Measurements from ENCODE around the gene APMAP. TPM values are rescaled to one million over a fixed set of nuclear protein-coding genes. Genes with fewer than 3 reads are reported as not detected.
A peak's percentile ranks its signal among the peaks of the same experiment; 100 is the strongest.

APMAP gene, protein sequence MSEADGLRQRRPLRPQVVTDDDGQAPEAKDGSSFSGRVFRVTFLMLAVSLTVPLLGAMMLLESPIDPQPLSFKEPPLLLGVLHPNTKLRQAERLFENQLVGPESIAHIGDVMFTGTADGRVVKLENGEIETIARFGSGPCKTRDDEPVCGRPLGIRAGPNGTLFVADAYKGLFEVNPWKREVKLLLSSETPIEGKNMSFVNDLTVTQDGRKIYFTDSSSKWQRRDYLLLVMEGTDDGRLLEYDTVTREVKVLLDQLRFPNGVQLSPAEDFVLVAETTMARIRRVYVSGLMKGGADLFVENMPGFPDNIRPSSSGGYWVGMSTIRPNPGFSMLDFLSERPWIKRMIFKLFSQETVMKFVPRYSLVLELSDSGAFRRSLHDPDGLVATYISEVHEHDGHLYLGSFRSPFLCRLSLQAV
- total RNA-seq (2021): 67.8 and 69.1 TPM in 2 replicates
- long read RNA-seq, transcript APMAP-201 (9 exons, 2,430 nt): major isoform, 903 of 1,036 reads
- long read RNA-seq, transcript APMAP-202 (10 exons, 2,117 nt): minor isoform, 8 of 1,036 reads
- long read RNA-seq, partial matches to known transcripts: 14 of 1,036 reads
- long read RNA-seq, other reads (novel, unspliced or antisense): 111 of 1,036 reads

DNA sequence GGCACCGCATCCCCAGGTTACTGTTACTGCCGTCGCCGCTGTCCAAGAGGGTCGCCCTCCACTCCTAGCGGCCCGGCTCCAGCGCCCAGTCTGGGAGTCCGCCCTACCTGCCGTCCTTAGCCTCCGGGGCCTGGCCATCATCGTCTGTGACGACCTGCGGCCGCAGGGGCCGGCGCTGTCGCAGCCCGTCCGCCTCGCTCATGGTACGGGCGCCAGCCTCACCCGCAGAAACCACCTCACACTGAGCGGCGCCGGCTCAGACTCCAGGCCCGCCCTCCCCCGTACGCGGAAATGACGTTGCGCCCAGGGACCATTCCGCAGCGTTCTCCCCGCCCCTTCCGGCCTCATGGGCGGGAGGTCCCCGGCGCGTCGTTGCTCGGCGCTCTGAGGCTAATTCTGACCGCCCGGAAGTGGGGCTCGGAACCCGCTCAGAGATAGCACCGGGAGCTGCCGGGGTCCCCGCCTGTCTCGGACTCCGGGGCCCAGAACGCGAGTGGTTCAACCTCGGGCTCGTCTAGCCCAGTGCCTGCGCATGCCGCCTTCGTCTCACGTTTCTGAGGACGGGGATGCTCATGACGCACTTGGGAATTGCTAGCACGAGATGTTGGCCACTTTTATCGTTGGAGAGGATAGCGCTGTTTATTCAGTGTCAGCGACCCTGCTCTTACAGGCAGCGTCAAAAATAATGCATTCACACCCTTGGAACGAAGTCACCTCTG is at the start of gene APMAP:
Gene APMAP (minus strand): TSS at position 265 of the 719 bp plus-strand sequence. CDS start 63 bp downstream, at position 202.
- peak within 1 kb of the TSS; percentile 93 to 96 for H3K4me3 Mint-ChIP-seq
- H3K27me3 ChIP-seq (ENCODE audit: insufficient read depth, low read length): no peaks in the 10 kb centered on the region
- H3K27me3 Mint-ChIP-seq (ENCODE audit: low read depth): peaks cover 21% of the 10 kb centered on the region
- no peak within 1 kb of the TSS for H4K5ac ChIP-seq (ENCODE audit: insufficient read length, low read depth, low read length)
- peak within 1 kb of the TSS; percentile 76 for H2AFZ ChIP-seq (ENCODE audit: low read length)
- no peak within 1 kb of the TSS for H2BK5ac ChIP-seq (ENCODE audit: insufficient read length, low read length)
- peaks cover 7% of the 10 kb centered on the region; the same call in 1 of the 2 replicates for H3K79me2 ChIP-seq (ENCODE audit: insufficient read depth, low read length)
- peaks cover 8% of the 10 kb centered on the region for H3K23me2 ChIP-seq (ENCODE audit: insufficient read length, low read depth, low read length, poor library complexity, severe bottlenecking)
- H2AK5ac ChIP-seq (ENCODE audit: insufficient read length, low read length): no peak within 1 kb of the TSS
- peaks cover 2% of the 10 kb centered on the region for H4K20me1 ChIP-seq (ENCODE audit: control insufficient read depth, insufficient read depth, insufficient read length)
- peak within 1 kb of the TSS; percentile 85; the same call in 1 of the 2 replicates for H3K14ac ChIP-seq (ENCODE audit: insufficient read depth, low read length)
- no peak within 1 kb of the TSS for H2BK15ac ChIP-seq (ENCODE audit: low read depth, low read length)
- no peak within 1 kb of the TSS for H2BK20ac ChIP-seq (ENCODE audit: low read depth, low read length, poor library complexity, severe bottlenecking)
- peak within 1 kb of the TSS; percentile 77 for H3K9ac ChIP-seq (ENCODE audit: extremely low read depth, insufficient read length, low read length)
- H3K4ac ChIP-seq (ENCODE audit: low read depth, low read length): no peak within 1 kb of the TSS
- no peak within 1 kb of the TSS for H3K23ac ChIP-seq (ENCODE audit: insufficient read length, low read depth, low read length)
- no CpG with 5 or more reads among the region's 69 CpGs for whole genome bisulfite sequencing (ENCODE audit: extremely low coverage, insufficient read length, low lambda C conversion rate)
- peak within 1 kb of the TSS; percentile 93 for H3K4me2 ChIP-seq (ENCODE audit: insufficient read depth, insufficient read length, low read length)
- no peak within 1 kb of the TSS for H3K56ac ChIP-seq (ENCODE audit: insufficient read length, low read depth, low read length)
- H3K36me3 Mint-ChIP-seq (ENCODE audit: insufficient read depth in 1 of 3, low read depth in 3 of 3): peaks cover 0 to 4% (median 2%) of the 10 kb centered on the region in 3 experiments; a peak in 1 of 7 replicates
- no peak within 1 kb of the TSS for H2BK12ac ChIP-seq (ENCODE audit: insufficient read length, low read depth, low read length)
- TF ChIP-seq, protein P1, sequence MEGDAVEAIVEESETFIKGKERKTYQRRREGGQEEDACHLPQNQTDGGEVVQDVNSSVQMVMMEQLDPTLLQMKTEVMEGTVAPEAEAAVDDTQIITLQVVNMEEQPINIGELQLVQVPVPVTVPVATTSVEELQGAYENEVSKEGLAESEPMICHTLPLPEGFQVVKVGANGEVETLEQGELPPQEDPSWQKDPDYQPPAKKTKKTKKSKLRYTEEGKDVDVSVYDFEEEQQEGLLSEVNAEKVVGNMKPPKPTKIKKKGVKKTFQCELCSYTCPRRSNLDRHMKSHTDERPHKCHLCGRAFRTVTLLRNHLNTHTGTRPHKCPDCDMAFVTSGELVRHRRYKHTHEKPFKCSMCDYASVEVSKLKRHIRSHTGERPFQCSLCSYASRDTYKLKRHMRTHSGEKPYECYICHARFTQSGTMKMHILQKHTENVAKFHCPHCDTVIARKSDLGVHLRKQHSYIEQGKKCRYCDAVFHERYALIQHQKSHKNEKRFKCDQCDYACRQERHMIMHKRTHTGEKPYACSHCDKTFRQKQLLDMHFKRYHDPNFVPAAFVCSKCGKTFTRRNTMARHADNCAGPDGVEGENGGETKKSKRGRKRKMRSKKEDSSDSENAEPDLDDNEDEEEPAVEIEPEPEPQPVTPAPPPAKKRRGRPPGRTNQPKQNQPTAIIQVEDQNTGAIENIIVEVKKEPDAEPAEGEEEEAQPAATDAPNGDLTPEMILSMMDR (conservative IDR thresholded peaks at IDR 0.05): no peak
- H3K4me1 ChIP-seq (ENCODE audit: insufficient read depth, low read length): peaks cover 4% of the 10 kb centered on the region; the same call in 1 of the 2 replicates
- H3K9me3 Mint-ChIP-seq: no peaks in the 10 kb centered on the region
- no peak within 1 kb of the TSS for H4K91ac ChIP-seq (ENCODE audit: insufficient read length, low read depth, low read length)
- H3K79me1 ChIP-seq (ENCODE audit: insufficient read depth, low read depth, low read length, poor library complexity, severe bottlenecking): no peaks in the 10 kb centered on the region
- H3K18ac ChIP-seq (ENCODE audit: insufficient read length, low read depth, low read length): peak within 1 kb of the TSS; percentile 83
- H3K4me1 Mint-ChIP-seq: peaks cover 29 to 36% of the 10 kb centered on the region in 2 experiments
- H4K8ac ChIP-seq (replicated peaks; ENCODE audit: insufficient read length, low read depth, low read length): no peak within 1 kb of the TSS
- DNase-seq: peak; percentile 91
- no peaks in the 10 kb centered on the region for H3K9me3 ChIP-seq (ENCODE audit: control insufficient read depth, low read depth, low read length)
- H3K27ac ChIP-seq (ENCODE audit: insufficient read length, low read depth, low read length): no peak within 1 kb of the TSS
- H3K27ac Mint-ChIP-seq: peak within 1 kb of the TSS in 1 of 3 experiments; percentile 93; a peak in 2 of 7 replicates
- no peak within 1 kb of the TSS for H2BK120ac ChIP-seq (ENCODE audit: low read depth, low read length, poor library complexity, severe bottlenecking)
- no peak within 1 kb of the TSS for H3T11ph ChIP-seq (ENCODE audit: low read length)
